ENCODE results near the gene PGR. TPM values are rescaled to one million over a fixed set of nuclear protein-coding genes. Genes with fewer than 3 reads are reported as not detected.

The PGR gene
- total and polyA plus RNA-seq, 4 experiments from 2014 or later = not detected

DNA sequence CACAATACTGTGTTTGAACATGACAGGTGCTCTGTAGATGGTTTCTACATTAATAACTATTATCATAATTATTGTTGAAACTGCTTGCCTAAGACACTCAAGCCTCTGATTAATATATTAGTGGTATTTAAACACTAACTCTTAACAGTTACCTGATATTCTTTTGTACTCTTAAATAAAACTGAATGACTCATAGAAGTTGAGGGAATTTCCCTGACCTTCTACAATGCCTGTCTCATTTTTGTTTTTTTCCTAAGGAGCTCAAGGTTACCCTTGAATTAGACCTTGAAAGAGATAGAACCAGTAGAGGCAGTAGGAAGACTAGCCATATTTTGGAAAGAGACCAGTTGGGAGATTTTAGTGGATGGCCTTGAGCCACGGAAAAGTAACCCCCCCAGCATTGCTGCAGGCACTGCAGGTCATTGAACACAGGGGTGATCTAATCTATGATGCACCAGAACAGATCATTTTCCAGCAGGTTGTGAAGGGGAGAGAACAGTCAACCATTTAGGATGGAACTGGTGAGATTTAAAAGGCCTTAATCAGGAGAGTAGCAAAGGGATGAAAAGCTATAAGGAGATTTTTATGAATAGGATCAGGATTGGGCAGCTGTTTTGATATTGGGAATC, 148.3 kb downstream of the PGR start:
- intact Hi-C loops (cut with micrococcal nuclease) = no loop called here
- Histone ChIP-seq H3K27ac (ENCODE audit: low read depth, low read length) (no peak overlapping the region), H3K4me1 (ENCODE audit: insufficient read depth, low read length) (no peaks in the 10 kb centered on the region), H3K36me3 (ENCODE audit: insufficient read depth, low read length) (no peaks in the 10 kb centered on the region), H3K4me3 (ENCODE audit: low read length in 2 of 2) (no peak overlapping the region), H3K27me3 (ENCODE audit: insufficient read depth, low read length) (no peaks in the 10 kb centered on the region), H3K9me3 (ENCODE audit: control insufficient read depth in 1 of 2, low read length in 2 of 2) (no peaks in the 10 kb centered on the region)
- Mint-ChIP-seq H3K4me3 (no peak overlapping the region), H3K9me3 (peaks cover 0 to 10% (median 3%) of the 10 kb centered on the region in 8 donors), H3K27ac (no peak overlapping the region), H3K36me3 (no peaks in the 10 kb centered on the region), H3K4me1 (no peaks in the 10 kb centered on the region), H3K27me3 (no peaks in the 10 kb centered on the region)
- DNase-seq = no peak
- POLR2A ChIA-PET (ENCODE audit: partially characterized antibody) = no interaction called here
- CTCF ChIA-PET (ENCODE audit: partially characterized antibody) = no interaction called here

DNA sequence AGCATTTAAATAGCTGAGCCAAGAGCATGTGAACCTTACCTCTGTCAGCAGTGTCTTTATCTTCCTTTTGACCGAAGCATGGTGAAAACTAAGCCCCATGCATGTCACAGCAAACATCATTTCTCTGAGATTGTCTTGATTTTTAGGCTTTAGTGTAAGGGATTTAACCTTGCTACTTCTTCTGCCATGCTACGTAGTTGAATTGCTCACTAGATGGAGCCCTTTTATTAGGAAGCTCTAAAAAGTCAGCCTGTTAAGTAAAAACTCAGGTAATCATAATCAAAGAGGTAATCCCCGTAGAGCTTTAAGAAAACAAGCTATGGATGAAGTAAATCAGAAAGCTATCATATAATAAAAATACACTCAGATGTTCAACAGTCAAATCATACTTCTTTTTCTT, 149.5 kb downstream of the PGR start:
- Histone ChIP-seq H3K9me3 (ENCODE audit: control insufficient read depth in 1 of 2, low read length in 2 of 2) (no peaks in the 10 kb centered on the region), H3K36me3 (ENCODE audit: insufficient read depth, low read length) (no peaks in the 10 kb centered on the region), H3K4me1 (ENCODE audit: insufficient read depth, low read length) (no peaks in the 10 kb centered on the region), H3K27ac (ENCODE audit: low read depth, low read length) (no peak overlapping the region), H3K4me3 (ENCODE audit: low read length in 2 of 2) (no peak overlapping the region), H3K27me3 (ENCODE audit: insufficient read depth, low read length) (no peaks in the 10 kb centered on the region)
- intact Hi-C loops (cut with micrococcal nuclease) = no loop called here
- Mint-ChIP-seq H3K4me3 (no peak overlapping the region), H3K9me3 (peaks cover 0 to 9% (median 2%) of the 10 kb centered on the region in 8 donors), H3K27ac (no peak overlapping the region), H3K4me1 (no peaks in the 10 kb centered on the region), H3K36me3 (no peaks in the 10 kb centered on the region), H3K27me3 (no peaks in the 10 kb centered on the region)
- CTCF ChIA-PET (ENCODE audit: partially characterized antibody) = no interaction called here
- DNase-seq = no peak
- POLR2A ChIA-PET (ENCODE audit: partially characterized antibody) = no interaction called here
